ENCODE data around the gene CRTC2.

Gene CRTC2

GRCh38 chr1:153973071-153973470 lies 14.7 kb upstream of the CRTC2 start:
- DNase-seq (ENCODE audit: low read depth in 2 of 2), result no peak

GRCh38 chr1:153970346-153970745 lies 11.9 kb upstream of the CRTC2 start:
- DNase-seq (ENCODE audit: low read depth in 2 of 2), result no peak

GRCh38 chr1:153968972-153969371 lies 10.6 kb upstream of the CRTC2 start:
- no peak for DNase-seq (ENCODE audit: low read depth in 2 of 2)

- no peak for DNase-seq (ENCODE audit: low read depth in 2 of 2)
Observed at GRCh38 chr1:153968408-153968807, 10.0 kb upstream of the CRTC2 start.

- DNase-seq (ENCODE audit: low read depth in 2 of 2), result no peak
Observed at GRCh38 chr1:153968000-153968363, 9.6 kb upstream of the CRTC2 start.

- DNase-seq (ENCODE audit: low read depth in 2 of 2), result peak in 1 of 2 donors; percentile 60
Observed at GRCh38 chr1:153967107-153967999, 8.9 kb upstream of the CRTC2 start, which contains the start of gene CREB3L4. CREB3L4 (plus strand) TSS chr1:153967902; CDS start chr1:153968526, 624 bp downstream.

- DNase-seq (ENCODE audit: low read depth in 2 of 2), result no peak
Observed at GRCh38 chr1:153963850-153964331, 5.5 kb upstream of the CRTC2 start.

GRCh38 chr1:153963030-153963849 lies 4.8 kb upstream of the CRTC2 start, which contains the start of gene SLC39A1:
SLC39A1 (minus strand) TSS chr1:153963537; CDS start chr1:153962715, 822 bp downstream.
- DNase-seq (ENCODE audit: low read depth in 2 of 2), result peak; percentile 80 to 91

GRCh38 chr1:153962088-153963029 lies 3.9 kb upstream of the CRTC2 start:
- no peak for DNase-seq (ENCODE audit: low read depth in 2 of 2)

GRCh38 chr1:153961421-153961820 lies 3.0 kb upstream of the CRTC2 start:
- no peak for DNase-seq (ENCODE audit: low read depth in 2 of 2)

- DNase-seq (ENCODE audit: low read depth in 2 of 2), result no peak
Observed at GRCh38 chr1:153960206-153960605, 1.8 kb upstream of the CRTC2 start.

GRCh38 chr1:153959454-153959853 lies 1.0 kb upstream of the CRTC2 start:
- DNase-seq (ENCODE audit: low read depth in 2 of 2), result no peak

GRCh38 chr1:153958961-153959260 lies 499 bp upstream of the CRTC2 start:
- no peak for DNase-seq (ENCODE audit: low read depth in 2 of 2)

- no peak for DNase-seq (ENCODE audit: low read depth in 2 of 2)
Observed at GRCh38 chr1:153957744-153958110, 685 bp downstream of the CRTC2 start.

- DNase-seq (ENCODE audit: low read depth in 2 of 2), result no peak
Observed at GRCh38 chr1:153956997-153957715, 1.3 kb downstream of the CRTC2 start.

GRCh38 chr1:153954826-153955225 lies 3.6 kb downstream of the CRTC2 start:
- no peak for DNase-seq (ENCODE audit: low read depth in 2 of 2)

- no peak for DNase-seq (ENCODE audit: low read depth in 2 of 2)
Observed at GRCh38 chr1:153953859-153954365, 4.5 kb downstream of the CRTC2 start.

GRCh38 chr1:153951801-153952200 lies 6.6 kb downstream of the CRTC2 start:
- no peak for DNase-seq (ENCODE audit: low read depth in 2 of 2)

GRCh38 chr1:153951183-153951582 lies 7.2 kb downstream of the CRTC2 start:
- DNase-seq (ENCODE audit: low read depth in 2 of 2), result no peak

- DNase-seq (ENCODE audit: low read depth in 2 of 2), result peak; percentile 46 to 52
Observed at GRCh38 chr1:153946622-153947241, 11.7 kb downstream of the CRTC2 start, which contains the start of gene DENND4B. DENND4B (minus strand) TSS chr1:153946718; CDS start chr1:153944374, 2,344 bp downstream.

All from stimulated activated CD4-positive, alpha-beta T cell treated with anti-CD3 and anti-CD28 coated beads, Interleukin-1b, Interleukin-23, amount 100 ng/mL, for 1 hour (primary cell).